Measurements from ENCODE around the gene GALR3.

- TF ChIP-seq, protein P1, sequence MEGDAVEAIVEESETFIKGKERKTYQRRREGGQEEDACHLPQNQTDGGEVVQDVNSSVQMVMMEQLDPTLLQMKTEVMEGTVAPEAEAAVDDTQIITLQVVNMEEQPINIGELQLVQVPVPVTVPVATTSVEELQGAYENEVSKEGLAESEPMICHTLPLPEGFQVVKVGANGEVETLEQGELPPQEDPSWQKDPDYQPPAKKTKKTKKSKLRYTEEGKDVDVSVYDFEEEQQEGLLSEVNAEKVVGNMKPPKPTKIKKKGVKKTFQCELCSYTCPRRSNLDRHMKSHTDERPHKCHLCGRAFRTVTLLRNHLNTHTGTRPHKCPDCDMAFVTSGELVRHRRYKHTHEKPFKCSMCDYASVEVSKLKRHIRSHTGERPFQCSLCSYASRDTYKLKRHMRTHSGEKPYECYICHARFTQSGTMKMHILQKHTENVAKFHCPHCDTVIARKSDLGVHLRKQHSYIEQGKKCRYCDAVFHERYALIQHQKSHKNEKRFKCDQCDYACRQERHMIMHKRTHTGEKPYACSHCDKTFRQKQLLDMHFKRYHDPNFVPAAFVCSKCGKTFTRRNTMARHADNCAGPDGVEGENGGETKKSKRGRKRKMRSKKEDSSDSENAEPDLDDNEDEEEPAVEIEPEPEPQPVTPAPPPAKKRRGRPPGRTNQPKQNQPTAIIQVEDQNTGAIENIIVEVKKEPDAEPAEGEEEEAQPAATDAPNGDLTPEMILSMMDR (IDR thresholded peaks at IDR 0.05): no peak
- no peak for TF ChIP-seq POLR2A (IDR thresholded peaks at IDR 0.05)
Observed at GRCh38 chr22:37778370-37779009, 44.7 kb upstream of the GALR3 start.
